SK-N-SH treated with all-trans-retinoic acid at 6 μM for 48 hours (cell line): ENCODE measurements around the gene TAS2R46.

ENCODE experiments used
- ARNTL ChIP-seq: fragments of 450-650 bp; formaldehyde crosslinking; IDR thresholded peaks from 2 replicates; pipeline ENCODE4 v1.5.0; 2020; ENCODE audit warnings: low read depth, mild to moderate bottlenecking, moderate library complexity, borderline replicate concordance
- ISL1 ChIP-seq: fragments of 250-450 bp; sonication (Bioruptor Pico); IDR thresholded peaks from 2 replicates; pipeline ENCODE4 v2.1.2; 2022; ENCODE audit warnings: mild to moderate bottlenecking, moderate library complexity
- ZC3H10 ChIP-seq: fragments of 250-450 bp; sonication (Bioruptor Pico); IDR thresholded peaks from 2 replicates; pipeline ENCODE4 v1.5.1; 2021; ENCODE audit warnings: mild to moderate bottlenecking, moderate library complexity

GRCh38 chr12:11092128-11092527 is 30.0 kb upstream of the TAS2R46 start, which contains the start of gene TAS2R43:
- TF ChIP-seq ZC3H10 (CRISPR knock-in tag) (no peak), ARNTL (CRISPR knock-in tag) (no peak), ISL1 (CRISPR knock-in tag) (no peak)
